22Rv1 (cell line): ENCODE measurements around the gene HSD17B11.

Source experiments
- H3K27ac ChIP-seq: fragments of 450-650 bp; 2 replicates; pipeline ENCODE4 v1.5.1; 2017
- CTCF ChIP-seq: fragments of 450-650 bp; IDR thresholded peaks from 2 replicates; pipeline ENCODE4 v1.5.1; 2017; ENCODE audit warnings: mild to moderate bottlenecking
- ZFX ChIP-seq: fragments of 450-650 bp; IDR thresholded peaks from 2 replicates; pipeline ENCODE4 v1.6.1; 2017; ENCODE audit warnings: antibody characterized with exemption, borderline replicate concordance

The HSD17B11 gene

GRCh38 chr4:87286970-87287369 is 104.0 kb downstream of the HSD17B11 start:
- TF ChIP-seq ZFX (no peak), CTCF (no peak)

More at GRCh38 chr4:87286970-87287369, 104.0 kb downstream of the HSD17B11 start:
- H3K27ac ChIP-seq, result no peak overlapping the region
